HepG2 (cell line): ENCODE measurements around the gene STAP2. TPM values are rescaled to one million over a fixed set of nuclear protein-coding genes. Genes with fewer than 3 reads are reported as not detected.

Experiments
- FOXO4 ChIP-seq: sonication (generic); formaldehyde crosslinking; conservative IDR thresholded peaks from 2 replicates; pipeline ENCODE4 v1.8.1; 2023; ENCODE audit warnings: missing genetic modification reagents
- MED1 ChIP-seq: sonication (generic); formaldehyde crosslinking; IDR thresholded peaks from 2 replicates; pipeline ENCODE4 v1.4.0; 2020; ENCODE audit warnings: missing genetic modification reagents
- MTA3 ChIP-seq: sonication (generic); formaldehyde crosslinking; IDR thresholded peaks from 2 replicates; pipeline ENCODE4 v1.4.0; 2020; ENCODE audit warnings: missing genetic modification reagents
- NAIF1 ChIP-seq: sonication (generic); formaldehyde crosslinking; IDR thresholded peaks from 2 replicates; pipeline ENCODE4 v1.5.0; 2020; ENCODE audit warnings: mild to moderate bottlenecking, missing genetic modification reagents, borderline replicate concordance
- RBM22 ChIP-seq: fragments of 200-400 bp; formaldehyde crosslinking; optimal IDR thresholded peaks from 2 replicates; pipeline ENCODE3; 2017; ENCODE audit warnings: mild to moderate bottlenecking, low read length, moderate library complexity
- SAFB2 ChIP-seq: sonication (generic); formaldehyde crosslinking; IDR thresholded peaks from 2 replicates; pipeline ENCODE4 v1.5.1; 2020; ENCODE audit warnings: missing genetic modification reagents, low read depth, mild to moderate bottlenecking, borderline replicate concordance
- SOX13 ChIP-seq, 3 experiments: fragments of 450-650 bp in 1 of 3; sonication (generic) in 1 of 3; formaldehyde crosslinking in 1 of 3; IDR thresholded peaks in 2 of 3; conservative IDR thresholded peaks in 1 of 3; 2 replicates each; pipeline versions ENCODE4 v1.5.0 to v1.6.1; 2016 to 2020; ENCODE audit warnings: antibody characterized with exemption in 1 of 3, mild to moderate bottlenecking in 1 of 3, missing compliant biosample characterization in 1 of 3, missing genetic modification reagents in 1 of 3, moderate library complexity in 1 of 3
- XRCC5 ChIP-seq: fragments of 200-400 bp; formaldehyde crosslinking; optimal IDR thresholded peaks from 2 replicates; pipeline ENCODE3; 2017; ENCODE audit warnings: mild to moderate bottlenecking, low read length
- ZFAT ChIP-seq: sonication (generic); formaldehyde crosslinking; conservative IDR thresholded peaks from 2 replicates; pipeline ENCODE4 v1.8.1; 2023; ENCODE audit warnings: missing genetic modification reagents, inconsistent platforms
- ZFX ChIP-seq: sonication (generic); formaldehyde crosslinking; IDR thresholded peaks from 2 replicates; pipeline ENCODE4 v1.4.0; 2020; ENCODE audit warnings: mild to moderate bottlenecking, low read depth, missing genetic modification reagents, moderate library complexity
- ZNF274 ChIP-seq: sonication (generic); formaldehyde crosslinking; IDR thresholded peaks from 2 replicates; pipeline ENCODE4 v1.5.1; 2020; ENCODE audit warnings: mild to moderate bottlenecking, missing genetic modification reagents
- ZNF484 ChIP-seq: sonication (generic); formaldehyde crosslinking; IDR thresholded peaks from 2 replicates; pipeline ENCODE4 v1.5.1; 2020; ENCODE audit warnings: mild to moderate bottlenecking, low read depth, missing genetic modification reagents, borderline replicate concordance
- ZNF557 ChIP-seq: sonication (generic); formaldehyde crosslinking; IDR thresholded peaks from 2 replicates; pipeline ENCODE4 v1.4.0; 2020; ENCODE audit warnings: missing genetic modification reagents
- ZNF775 ChIP-seq: sonication (generic); formaldehyde crosslinking; IDR thresholded peaks from 2 replicates; pipeline ENCODE4 v1.4.0; 2020; ENCODE audit warnings: missing genetic modification reagents, mild to moderate bottlenecking, moderate library complexity, borderline replicate concordance
- ZNF776 ChIP-seq: sonication (generic); formaldehyde crosslinking; IDR thresholded peaks from 2 replicates; pipeline ENCODE4 v1.4.0; 2020; ENCODE audit warnings: mild to moderate bottlenecking, missing genetic modification reagents
- polyA plus RNA-seq, 8 experiments: library from polyadenylated mRNA; depleted of rRNA in 3 of 8; stranded (reverse) in 7 of 8; unstranded in 1 of 8; fragments of >200 nt; fragmentation: Illumina TruSeq in 4 of 8; extraction: Trizol in 4 of 8; gene quantifications; 2 replicates each; pipeline versions ENCODE4 v1.2.1 to v1.2.3, GENCODE V29; 2011 to 2016; ENCODE audit warnings: low read depth in 4 of 8, missing spikeins in 1 of 8, mixed read lengths in 1 of 8; ENCODE audit not compliant: insufficient read depth in 1 of 8
- total RNA-seq, 5 experiments: library from RNA; depleted of rRNA; stranded (reverse); fragments of >200 nt; fragmentation: Illumina TruSeq; extraction: Trizol; gene quantifications; 2 replicates each; pipeline ENCODE4 v1.2.3, GENCODE V29; 2016; ENCODE audit warnings: low read depth in 1 of 5
- TF ChIP-seq, protein P1 (sequence below): sonication (generic); formaldehyde crosslinking; IDR thresholded peaks from 2 replicates; pipeline ENCODE4 v1.8.1; 2023; ENCODE audit warnings: mild to moderate bottlenecking, missing genetic modification reagents, borderline replicate concordance
- TF ChIP-seq, protein P2 (sequence below): sonication (generic); formaldehyde crosslinking; IDR thresholded peaks from 2 replicates; pipeline ENCODE4; 2020; ENCODE audit warnings: missing genetic modification reagents, mild to moderate bottlenecking, borderline replicate concordance
- TF ChIP-seq, protein P3 (sequence below): sonication (generic); formaldehyde crosslinking; IDR thresholded peaks from 2 replicates; pipeline ENCODE4 v1.4.0; 2020; ENCODE audit warnings: low read depth, missing genetic modification reagents

STAP2 gene
- total and polyA plus RNA-seq, 2 of the 13 experiments (the other 11 are each of a cell fraction or from before 2014, with no cell fraction given): 39.0 to 43.7 TPM

DNA sequence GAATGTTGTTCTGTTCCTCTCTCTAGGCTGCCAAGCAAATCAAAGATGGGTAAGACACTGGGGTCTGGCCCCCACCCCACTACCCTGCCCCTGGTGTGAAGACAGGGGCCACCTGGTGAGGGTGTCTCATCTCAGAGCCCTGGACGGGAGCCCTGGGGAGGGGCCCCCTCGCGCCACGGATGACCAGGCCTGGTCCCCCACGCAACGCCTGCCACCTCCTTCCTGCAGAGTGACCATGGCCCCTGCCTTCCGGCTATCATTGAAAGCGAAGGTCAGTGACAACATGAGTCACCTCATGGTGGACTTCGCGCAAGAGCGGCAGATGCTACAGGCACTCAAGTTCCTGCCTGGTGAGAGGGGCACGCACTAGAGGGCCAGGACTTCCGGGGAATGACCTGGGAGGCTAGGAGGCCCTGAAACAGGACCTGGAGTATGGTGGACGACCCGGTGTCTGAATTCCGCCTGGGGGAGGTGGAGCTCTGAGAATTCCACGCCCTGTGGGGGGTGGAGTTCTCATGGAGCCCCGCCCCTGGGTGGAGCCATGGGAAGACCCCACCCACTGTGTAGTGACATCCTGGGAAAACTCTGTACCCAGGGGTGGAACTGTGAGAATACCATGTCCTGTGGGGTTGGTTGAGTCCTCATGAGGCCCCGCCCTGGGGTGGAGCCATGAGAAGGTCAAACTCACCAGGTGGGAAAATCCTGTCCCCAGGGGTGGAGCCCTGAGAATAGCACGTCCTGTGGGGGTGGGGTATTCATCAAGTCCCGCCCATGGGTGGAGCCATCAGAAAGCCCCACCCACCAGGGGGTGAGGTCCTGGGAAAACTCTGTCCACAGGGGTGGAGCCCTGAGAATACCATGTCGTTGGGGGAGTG, 28.1 kb downstream of the STAP2 start (continued):
- TF ChIP-seq ZNF775 (CRISPR knock-in tag) (no peak), ZNF484 (no peak), MED1 (CRISPR knock-in tag) (peak; percentile 94), FOXO4 (CRISPR knock-in tag) (no peak), ZFX (CRISPR knock-in tag) (peak; percentile 96), NAIF1 (CRISPR knock-in tag) (no peak), SAFB2 (CRISPR knock-in tag) (peak; percentile 78; the same call in 1 of the 2 replicates), SOX13 (IDR thresholded peaks at IDR 0.05) (no peak), SOX13 (CRISPR knock-in tag; conservative IDR thresholded peaks at IDR 0.05 in 1 of 2, IDR thresholded peaks at IDR 0.05 in 1 of 2) (peak in 1 of 2 experiments; percentile 66; a peak in 2 of 4 replicates), XRCC5 (no peak), ZNF557 (CRISPR knock-in tag) (0 out of 2 replicates have a peak, but pooled peaks have one; percentile 61), ZNF776 (CRISPR knock-in tag) (no peak; the same call in 1 of the 2 replicates), RBM22 (no peak), ZFAT (CRISPR knock-in tag) (no peak), ZNF274 (CRISPR knock-in tag) (peak; percentile 54), MTA3 (CRISPR knock-in tag) (no peak)
- TF ChIP-seq, protein P1, sequence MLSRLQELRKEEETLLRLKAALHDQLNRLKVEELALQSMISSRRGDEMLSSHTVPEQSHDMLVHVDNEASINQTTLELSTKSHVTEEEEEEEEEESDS (CRISPR knock-in tag): no peak
- TF ChIP-seq, protein P2, sequence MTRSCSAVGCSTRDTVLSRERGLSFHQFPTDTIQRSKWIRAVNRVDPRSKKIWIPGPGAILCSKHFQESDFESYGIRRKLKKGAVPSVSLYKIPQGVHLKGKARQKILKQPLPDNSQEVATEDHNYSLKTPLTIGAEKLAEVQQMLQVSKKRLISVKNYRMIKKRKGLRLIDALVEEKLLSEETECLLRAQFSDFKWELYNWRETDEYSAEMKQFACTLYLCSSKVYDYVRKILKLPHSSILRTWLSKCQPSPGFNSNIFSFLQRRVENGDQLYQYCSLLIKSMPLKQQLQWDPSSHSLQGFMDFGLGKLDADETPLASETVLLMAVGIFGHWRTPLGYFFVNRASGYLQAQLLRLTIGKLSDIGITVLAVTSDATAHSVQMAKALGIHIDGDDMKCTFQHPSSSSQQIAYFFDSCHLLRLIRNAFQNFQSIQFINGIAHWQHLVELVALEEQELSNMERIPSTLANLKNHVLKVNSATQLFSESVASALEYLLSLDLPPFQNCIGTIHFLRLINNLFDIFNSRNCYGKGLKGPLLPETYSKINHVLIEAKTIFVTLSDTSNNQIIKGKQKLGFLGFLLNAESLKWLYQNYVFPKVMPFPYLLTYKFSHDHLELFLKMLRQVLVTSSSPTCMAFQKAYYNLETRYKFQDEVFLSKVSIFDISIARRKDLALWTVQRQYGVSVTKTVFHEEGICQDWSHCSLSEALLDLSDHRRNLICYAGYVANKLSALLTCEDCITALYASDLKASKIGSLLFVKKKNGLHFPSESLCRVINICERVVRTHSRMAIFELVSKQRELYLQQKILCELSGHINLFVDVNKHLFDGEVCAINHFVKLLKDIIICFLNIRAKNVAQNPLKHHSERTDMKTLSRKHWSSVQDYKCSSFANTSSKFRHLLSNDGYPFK (CRISPR knock-in tag): peak; percentile 91; the same call in 1 of the 2 replicates
- TF ChIP-seq, protein P3, sequence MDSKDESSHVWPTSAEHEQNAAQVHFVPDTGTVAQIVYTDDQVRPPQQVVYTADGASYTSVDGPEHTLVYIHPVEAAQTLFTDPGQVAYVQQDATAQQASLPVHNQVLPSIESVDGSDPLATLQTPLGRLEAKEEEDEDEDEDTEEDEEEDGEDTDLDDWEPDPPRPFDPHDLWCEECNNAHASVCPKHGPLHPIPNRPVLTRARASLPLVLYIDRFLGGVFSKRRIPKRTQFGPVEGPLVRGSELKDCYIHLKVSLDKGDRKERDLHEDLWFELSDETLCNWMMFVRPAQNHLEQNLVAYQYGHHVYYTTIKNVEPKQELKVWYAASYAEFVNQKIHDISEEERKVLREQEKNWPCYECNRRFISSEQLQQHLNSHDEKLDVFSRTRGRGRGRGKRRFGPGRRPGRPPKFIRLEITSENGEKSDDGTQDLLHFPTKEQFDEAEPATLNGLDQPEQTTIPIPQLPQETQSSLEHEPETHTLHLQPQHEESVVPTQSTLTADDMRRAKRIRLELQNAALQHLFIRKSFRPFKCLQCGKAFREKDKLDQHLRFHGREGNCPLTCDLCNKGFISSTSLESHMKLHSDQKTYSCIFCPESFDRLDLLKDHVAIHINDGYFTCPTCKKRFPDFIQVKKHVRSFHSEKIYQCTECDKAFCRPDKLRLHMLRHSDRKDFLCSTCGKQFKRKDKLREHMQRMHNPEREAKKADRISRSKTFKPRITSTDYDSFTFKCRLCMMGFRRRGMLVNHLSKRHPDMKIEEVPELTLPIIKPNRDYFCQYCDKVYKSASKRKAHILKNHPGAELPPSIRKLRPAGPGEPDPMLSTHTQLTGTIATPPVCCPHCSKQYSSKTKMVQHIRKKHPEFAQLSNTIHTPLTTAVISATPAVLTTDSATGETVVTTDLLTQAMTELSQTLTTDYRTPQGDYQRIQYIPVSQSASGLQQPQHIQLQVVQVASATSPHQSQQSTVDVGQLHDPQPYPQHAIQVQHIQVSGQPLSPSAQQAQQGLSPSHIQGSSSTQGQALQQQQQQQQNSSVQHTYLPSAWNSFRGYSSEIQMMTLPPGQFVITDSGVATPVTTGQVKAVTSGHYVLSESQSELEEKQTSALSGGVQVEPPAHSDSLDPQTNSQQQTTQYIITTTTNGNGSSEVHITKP (CRISPR knock-in tag): peak; percentile 85; the same call in 1 of the 2 replicates
